IMR-90 (cell line): ENCODE measurements around the gene RTKN. TPM values are rescaled to one million over a fixed set of nuclear protein-coding genes. Genes with fewer than 3 reads are reported as not detected.

ENCODE experiments used
- ATAC-seq: fragments of 200-7000 bp; cut with Tn5 transposase; 2 replicates; pipeline ENCODE4 v1.9.1; 2020; ENCODE audit warnings: low read depth, mild to moderate bottlenecking, moderate library complexity
- BruUV-seq: library from RNA; stranded (reverse); fragments of 400-500 nt; replicated peaks from 2 replicates; lab custom pipeline; 2021; lab: Mats Ljungman, UMichigan
- CTCF ChIA-PET: fragments of 300-600 bp; formaldehyde crosslinking; extraction: SDS; loops from one replicate; lab custom pipeline; 2021; ENCODE audit warnings: antibody characterized with exemption; lab: Yijun Ruan, JAX
- POLR2A ChIA-PET: fragments of 300-600 bp; sonication (Branson Sonifier 250); formaldehyde crosslinking; loops from one replicate; lab custom pipeline; 2022; ENCODE audit warnings: antibody characterized with exemption; ENCODE audit not compliant: unreplicated experiment; lab: Charles Lee
- DNase-seq: peaks from one replicate; pipeline ENCODE4 v3.0.0; 2013
- H2AFZ ChIP-seq: replicated peaks from 2 replicates; pipeline ENCODE3; 2013; ENCODE audit warnings: low read length, mild to moderate bottlenecking; ENCODE audit not compliant: poor library complexity
- H2AK5ac ChIP-seq: 2 replicates; pipeline ENCODE4 v1.6.1; 2013; ENCODE audit warnings: low read depth, low read length, inconsistent platforms
- H2AK9ac ChIP-seq: replicated peaks from 2 replicates; pipeline ENCODE3; 2013; ENCODE audit warnings: mild to moderate bottlenecking, low read depth, low read length, moderate library complexity; ENCODE audit not compliant: poor library complexity
- H2BK120ac ChIP-seq: 2 replicates; pipeline ENCODE4 v1.6.1; 2013; ENCODE audit warnings: low read depth, low read length, inconsistent platforms
- H2BK15ac ChIP-seq: 3 replicates; pipeline ENCODE4 v1.6.1; 2013; ENCODE audit warnings: low read depth, low read length, inconsistent platforms
- H2BK20ac ChIP-seq: 2 replicates; pipeline ENCODE4 v1.6.1; 2013; ENCODE audit warnings: low read depth, mild to moderate bottlenecking, inconsistent platforms, low read length, moderate library complexity
- H2BK5ac ChIP-seq: 2 replicates; pipeline ENCODE4 v1.6.1; 2013; ENCODE audit warnings: mild to moderate bottlenecking, low read depth, low read length, inconsistent platforms; ENCODE audit not compliant: poor library complexity, severe bottlenecking
- H3K14ac ChIP-seq: replicated peaks from 2 replicates; pipeline ENCODE4 v1.6.1; 2013; ENCODE audit warnings: low read depth, low read length, inconsistent platforms
- H3K18ac ChIP-seq: 2 replicates; pipeline ENCODE4 v1.6.1; 2013; ENCODE audit warnings: low read depth, low read length, control low read depth
- H3K23ac ChIP-seq: 2 replicates; pipeline ENCODE4 v1.6.1; 2013; ENCODE audit warnings: low read depth, low read length, inconsistent platforms
- H3K27ac ChIP-seq: 2 replicates; pipeline ENCODE4 v1.5.1; 2013; ENCODE audit warnings: mild to moderate bottlenecking, control low read depth, low read length; ENCODE audit not compliant: insufficient read depth
- H3K27me3 ChIP-seq: 2 replicates; pipeline ENCODE4 v1.6.1; 2013; ENCODE audit warnings: low read length; ENCODE audit not compliant: control insufficient read depth, insufficient read depth
- H3K36me3 ChIP-seq: 2 replicates; pipeline ENCODE4 v1.6.1; 2013; ENCODE audit warnings: low read length, mixed read lengths; ENCODE audit not compliant: control insufficient read depth, insufficient read depth
- H3K4ac ChIP-seq: 2 replicates; pipeline ENCODE4 v1.6.1; 2013; ENCODE audit warnings: low read depth, low read length, inconsistent platforms
- H3K4me1 ChIP-seq: 2 replicates; pipeline ENCODE4 v1.6.1; 2013; ENCODE audit warnings: low read length, mixed read lengths; ENCODE audit not compliant: control insufficient read depth, insufficient read depth
- H3K4me2 ChIP-seq: 2 replicates; pipeline ENCODE4 v1.6.1; 2013; ENCODE audit warnings: low read depth, mild to moderate bottlenecking, control low read depth, low read length, moderate library complexity
- H3K4me3 ChIP-seq: 2 replicates; pipeline ENCODE4 v1.5.1; 2013; ENCODE audit warnings: low read depth, mild to moderate bottlenecking, control low read depth, low read length, moderate library complexity; ENCODE audit not compliant: insufficient read depth
- H3K56ac ChIP-seq: 2 replicates; pipeline ENCODE4 v1.6.1; 2013; ENCODE audit warnings: low read length, inconsistent platforms; ENCODE audit not compliant: insufficient read depth; ENCODE audit errors: extremely low read depth
- H3K79me1 ChIP-seq, 2 experiments: 2 replicates each; pipeline ENCODE4 v1.6.1; 2013; ENCODE audit warnings: low read length in 2 of 2, inconsistent platforms in 1 of 2, low read depth in 1 of 2
- H3K9ac ChIP-seq: 2 replicates; pipeline ENCODE4 v1.6.1; 2013; ENCODE audit warnings: low read depth, low read length, control low read depth
- H3K9me1 ChIP-seq: 2 replicates; pipeline ENCODE4 v1.6.1; 2013; ENCODE audit warnings: low read length, inconsistent platforms; ENCODE audit not compliant: insufficient read depth
- H3K9me3 ChIP-seq: 2 replicates; pipeline ENCODE4 v1.6.1; 2013; ENCODE audit warnings: low read length; ENCODE audit not compliant: control insufficient read depth, insufficient read depth
- H4K20me1 ChIP-seq: 2 replicates; pipeline ENCODE4 v1.6.1; 2013; ENCODE audit warnings: low read length, inconsistent platforms; ENCODE audit not compliant: insufficient read depth
- H4K5ac ChIP-seq: 2 replicates; pipeline ENCODE4 v1.6.1; 2013; ENCODE audit warnings: mild to moderate bottlenecking, low read depth, low read length, control low read depth
- H4K8ac ChIP-seq, 2 experiments: 2 replicates each; pipeline ENCODE4 v1.6.1; 2013; ENCODE audit warnings: low read depth in 2 of 2, low read length in 2 of 2, control low read depth in 1 of 2, inconsistent platforms in 1 of 2
- H4K91ac ChIP-seq: 2 replicates; pipeline ENCODE4 v1.6.1; 2013; ENCODE audit warnings: low read depth, low read length, inconsistent platforms; ENCODE audit not compliant: insufficient read depth
- BHLHE40 ChIP-seq: fragments of 150-350 bp; IDR thresholded peaks from 2 replicates; pipeline ENCODE4 v1.6.1; 2016; ENCODE audit warnings: mild to moderate bottlenecking, low read depth, low read length
- MAZ ChIP-seq: IDR thresholded peaks from 2 replicates; pipeline ENCODE4 v1.6.1; 2012; ENCODE audit warnings: low read depth, mild to moderate bottlenecking, low read length, improper control_type of control experiment, moderate library complexity, borderline replicate concordance
- POLR2A ChIP-seq: IDR thresholded peaks from 2 replicates; pipeline ENCODE4 v1.6.1; 2012; ENCODE audit warnings: mild to moderate bottlenecking, low read depth, low read length
- SMC3 ChIP-seq: fragments of 150-350 bp; IDR thresholded peaks from 2 replicates; pipeline ENCODE4 v1.6.1; 2016; ENCODE audit warnings: low read depth, mild to moderate bottlenecking, antibody characterized with exemption, low read length, moderate library complexity
- WGBS, 2 experiments: methylation state at CpG; one replicate each; pipeline versions ENCODE4 v1.1.5 to v1.1.7; 2013; ENCODE audit warnings: missing lambda C conversion rate in 2 of 2; ENCODE audit not compliant: insufficient read length in 1 of 2; ENCODE audit errors: extremely low coverage in 2 of 2; 5-methylcytosine and 5-hydroxymethylcytosine counted together
- dilution Hi-C: fragments of 300-500 bp; cut with HindIII; formaldehyde crosslinking; loops from one replicate; pipeline ENCODE4 v1.14.3; 2018; ENCODE audit warnings: low sequenced_read_pairs; ENCODE audit not compliant: unreplicated experiment
- in situ Hi-C: fragments of 300-500 bp; cut with MboI; formaldehyde crosslinking; loops from 3 replicates; pipeline ENCODE4 v1.14.3; 2019; ENCODE audit warnings: low sequenced_read_pairs, inconsistent platforms, mixed read lengths
- intact Hi-C: fragments of 100-400 bp; cut with micrococcal nuclease; formaldehyde crosslinking; loops from 2 replicates; pipeline ENCODE4 v1.10.0; 2022
- polyA plus RNA-seq, 3 experiments: library from polyadenylated mRNA; depleted of rRNA; stranded (reverse); fragments of >200 nt; gene quantifications; 2 replicates each; pipeline ENCODE4 v1.2.3, GENCODE V29; 2012; ENCODE audit warnings: low replicate concordance in 1 of 3
- total RNA-seq: library from RNA; depleted of rRNA; stranded (reverse); fragments of >200 nt; gene quantifications from 2 replicates; pipeline ENCODE4 v1.2.3, GENCODE V29; 2012

The RTKN gene
- total and polyA plus RNA-seq, 2 of the 4 experiments (the other 2 are of a cell fraction): 11.1 to 19.7 TPM

- no peak overlapping the region for H4K91ac ChIP-seq
- dilution Hi-C loops (no loop called here), in situ Hi-C loops (no loop called here), intact Hi-C loops (no loop called here)
- ChIA-PET CTCF (interaction anchor here (0.6 kb wide), 1 partner anchor 271 kb away, joined by 3 read pairs; no protein-coding TSS in a partner anchor), POLR2A (no interaction called here)
- H2BK20ac ChIP-seq: no peak overlapping the region
- no peak overlapping the region for H3K23ac ChIP-seq
- TF ChIP-seq SMC3: no peak
- no peak for TF ChIP-seq MAZ
- TF ChIP-seq POLR2A: no peak
- no peak for TF ChIP-seq BHLHE40
- no peak overlapping the region for H2BK15ac ChIP-seq
- no peaks in the 10 kb centered on the region for H3K79me1 ChIP-seq
- no peak overlapping the region for H3K27ac ChIP-seq
- no peak overlapping the region for H4K8ac ChIP-seq
- H3K4me3 ChIP-seq: no peak overlapping the region
- no peak overlapping the region for H3K4me2 ChIP-seq
- H3K4me1 ChIP-seq: no peaks in the 10 kb centered on the region
- DNase-seq: no peak
- no peaks in the 10 kb centered on the region for H3K36me3 ChIP-seq
- no peak overlapping the region for H3K9ac ChIP-seq
- ATAC-seq: no peak
- H3K18ac ChIP-seq: no peak overlapping the region
- H4K20me1 ChIP-seq: no peaks in the 10 kb centered on the region
- 72% methylated on average over 4 of the region's 5 CpGs; no CpG with 5 or more reads in 1 of the 2 experiments for WGBS, 2 experiments
- H3K4ac ChIP-seq: no peak overlapping the region
- H2AFZ ChIP-seq: no peak overlapping the region
- no peak overlapping the region for H3K14ac ChIP-seq
- H3K56ac ChIP-seq: no peak overlapping the region
- no peaks in the 10 kb centered on the region for H3K9me1 ChIP-seq
- no TSS peak for BruUV-seq
- H2AK5ac ChIP-seq: no peak overlapping the region
- H3K9me3 ChIP-seq: no peaks in the 10 kb centered on the region
- H3K27me3 ChIP-seq: peaks cover 5% of the 10 kb centered on the region
- H4K5ac ChIP-seq: no peak overlapping the region
- H2BK120ac ChIP-seq: no peak overlapping the region
- no peak overlapping the region for H2AK9ac ChIP-seq
- no peak overlapping the region for H2BK5ac ChIP-seq
These were observed 34.1 kb downstream of the RTKN start for GRCh38 chr2:74407682-74408081.
